KMS-11 (cell line): Measurements from ENCODE around the gene EP400.

Experiments used
- H2AFZ ChIP-seq: fragments of 200-600 bp; sonication (generic); 2 replicates; pipeline ENCODE4 v1.6.1; 2016; ENCODE audit warnings: antibody characterized with exemption, mixed run types, low read depth
- H3K27ac ChIP-seq: fragments of 200-600 bp; sonication (generic); 2 replicates; pipeline ENCODE4 v1.6.1; 2016; ENCODE audit warnings: mild to moderate bottlenecking, mixed run types
- H3K27me3 ChIP-seq: fragments of 200-600 bp; sonication (generic); 2 replicates; pipeline ENCODE4 v1.6.1; 2017; ENCODE audit warnings: mild to moderate bottlenecking, low read depth, mixed run types, moderate library complexity; ENCODE audit not compliant: insufficient read depth
- H3K36me3 ChIP-seq: fragments of 200-600 bp; sonication (generic); 2 replicates; pipeline ENCODE4 v1.6.1; 2017; ENCODE audit warnings: mild to moderate bottlenecking, mixed run types; ENCODE audit not compliant: insufficient read depth
- H3K4me1 ChIP-seq: fragments of 200-600 bp; sonication (generic); 2 replicates; pipeline ENCODE4 v1.6.1; 2016; ENCODE audit warnings: mild to moderate bottlenecking, low read depth, mixed run types; ENCODE audit not compliant: poor library complexity, severe bottlenecking
- H3K4me2 ChIP-seq: fragments of 200-600 bp; sonication (generic); 2 replicates; pipeline ENCODE4 v1.7.0; 2016; ENCODE audit warnings: mild to moderate bottlenecking, mixed run types
- H3K4me3 ChIP-seq: fragments of 200-600 bp; sonication (generic); IDR thresholded peaks from 2 replicates; pipeline ENCODE4 v1.6.1; 2017; ENCODE audit warnings: low read depth, low read length, mixed read lengths; ENCODE audit not compliant: insufficient read depth
- H3K79me2 ChIP-seq: fragments of 200-600 bp; sonication (generic); 2 replicates; pipeline ENCODE4 v1.6.1; 2016; ENCODE audit warnings: low read depth, mixed run types; ENCODE audit not compliant: insufficient read depth
- H3K9ac ChIP-seq: fragments of 200-600 bp; sonication (generic); 2 replicates; pipeline ENCODE4 v1.6.1; 2016; ENCODE audit warnings: mild to moderate bottlenecking, mixed run types
- H4K20me1 ChIP-seq: fragments of 200-600 bp; sonication (generic); 2 replicates; pipeline ENCODE4 v1.6.1; 2016; ENCODE audit warnings: mild to moderate bottlenecking, mixed run types; ENCODE audit not compliant: insufficient read depth
- CTCF ChIP-seq: fragments of 200-600 bp; sonication (generic); conservative IDR thresholded peaks from 2 replicates; pipeline ENCODE4 v1.6.1; 2017; ENCODE audit warnings: low read depth, mild to moderate bottlenecking, antibody characterized with exemption, low read length, moderate library complexity, mixed read lengths

Gene EP400

GRCh38 chr12:132125736-132126135, 176.0 kb downstream of the EP400 start:
- Histone ChIP-seq H3K27ac (no peak overlapping the region), H3K9ac (no peak overlapping the region), H4K20me1 (no peaks in the 10 kb centered on the region), H2AFZ (no peak overlapping the region), H3K79me2 (no peaks in the 10 kb centered on the region), H3K4me1 (no peaks in the 10 kb centered on the region), H3K4me2 (no peak overlapping the region), H3K4me3 (no peak overlapping the region), H3K36me3 (no peaks in the 10 kb centered on the region), H3K27me3 (no peaks in the 10 kb centered on the region)
- TF ChIP-seq CTCF = no peak

DNA sequence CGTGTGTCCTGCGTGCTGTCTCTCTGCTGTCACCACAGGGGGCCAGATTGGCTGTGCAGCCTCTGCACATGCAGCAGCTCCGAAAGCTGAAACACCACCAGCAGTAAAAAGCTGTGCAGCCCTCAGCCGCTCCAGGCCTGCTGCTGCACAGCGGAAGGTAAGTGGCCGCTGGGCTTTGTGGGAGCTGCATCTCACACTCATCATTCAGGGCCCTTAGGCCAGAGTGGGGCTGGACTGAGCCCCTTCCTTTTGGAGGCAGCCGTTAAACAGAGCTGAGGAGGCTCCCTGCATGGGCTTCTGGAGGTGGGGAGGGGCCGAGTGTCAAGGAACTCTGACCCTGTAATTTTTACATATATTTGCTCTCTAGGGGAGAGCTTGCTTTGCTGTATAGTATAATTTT, 177.3 kb downstream of the EP400 start:
- H3K9ac ChIP-seq = no peak overlapping the region
- H3K79me2 ChIP-seq = no peaks in the 10 kb centered on the region
- H3K4me2 ChIP-seq = no peak overlapping the region
- H4K20me1 ChIP-seq = no peaks in the 10 kb centered on the region
- H3K27ac ChIP-seq = no peak overlapping the region
- H3K36me3 ChIP-seq = no peaks in the 10 kb centered on the region
- no peak overlapping the region for H3K4me3 ChIP-seq
- H3K27me3 ChIP-seq = no peaks in the 10 kb centered on the region
- H3K4me1 ChIP-seq = no peaks in the 10 kb centered on the region
- no peak overlapping the region for H2AFZ ChIP-seq
- no peak for TF ChIP-seq CTCF

GRCh38 chr12:132129007-132129406, 179.3 kb downstream of the EP400 start:
- no peak overlapping the region for H3K4me2 ChIP-seq
- no peaks in the 10 kb centered on the region for H4K20me1 ChIP-seq
- H3K27me3 ChIP-seq = no peaks in the 10 kb centered on the region
- H3K79me2 ChIP-seq = no peaks in the 10 kb centered on the region
- no peak for TF ChIP-seq CTCF
- no peak overlapping the region for H3K27ac ChIP-seq
- no peak overlapping the region for H2AFZ ChIP-seq
- H3K4me3 ChIP-seq = no peak overlapping the region
- H3K4me1 ChIP-seq = no peaks in the 10 kb centered on the region
- no peak overlapping the region for H3K9ac ChIP-seq
- H3K36me3 ChIP-seq = no peaks in the 10 kb centered on the region

DNA sequence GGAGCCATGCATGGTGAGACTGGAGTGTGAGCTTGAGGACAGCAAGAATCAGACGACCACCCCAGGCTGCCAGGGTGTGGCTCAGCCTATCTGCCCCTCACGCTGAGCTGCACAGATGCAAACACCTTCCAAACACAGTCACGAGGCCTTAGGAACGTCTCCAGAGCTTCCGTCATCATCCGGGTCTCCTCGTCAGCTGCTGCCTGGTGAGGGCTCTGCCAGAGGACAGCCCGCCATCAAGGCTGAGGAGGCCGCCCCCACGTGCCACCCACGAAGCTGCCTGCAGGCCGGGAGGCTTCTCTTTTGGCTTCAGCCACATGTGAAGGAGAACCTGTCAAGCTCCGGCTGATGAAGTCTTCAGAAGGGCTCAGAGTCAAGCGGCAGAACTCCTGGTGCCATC, 180.9 kb downstream of the EP400 start:
- no peak overlapping the region for H3K9ac ChIP-seq
- H3K79me2 ChIP-seq = no peaks in the 10 kb centered on the region
- H3K27ac ChIP-seq = no peak overlapping the region
- H3K27me3 ChIP-seq = no peaks in the 10 kb centered on the region
- H3K4me2 ChIP-seq = no peak overlapping the region
- TF ChIP-seq CTCF = no peak
- no peaks in the 10 kb centered on the region for H3K4me1 ChIP-seq
- no peaks in the 10 kb centered on the region for H3K36me3 ChIP-seq
- no peak overlapping the region for H3K4me3 ChIP-seq
- H2AFZ ChIP-seq = no peak overlapping the region
- no peaks in the 10 kb centered on the region for H4K20me1 ChIP-seq
